Neural progenitor cell (in vitro differentiated cells): Measurements from ENCODE around the gene SNTA1.

ENCODE experiments used
- CTCF ChIP-seq: fragments of 200-600 bp; sonication (generic); IDR thresholded peaks from 2 replicates; pipeline ENCODE4 v1.5.1; 2017; ENCODE audit warnings: antibody characterized with exemption, mild to moderate bottlenecking
- EZH2phosphoT487 ChIP-seq: fragments of 200-600 bp; sonication (generic); IDR thresholded peaks from 2 replicates; pipeline ENCODE4 v1.6.1; 2017; ENCODE audit warnings: antibody characterized with exemption

GRCh38 chr20:33399924-33400323, 43.6 kb downstream of the SNTA1 start:
- no peak for TF ChIP-seq CTCF
- TF ChIP-seq EZH2phosphoT487: no peak
